ENCODE data around the gene EML6.

EML6 gene

GRCh38 chr2:54725343-54726099 lies 2.1 kb downstream of the EML6 start:
- ChIA-PET POLR2A (ENCODE audit: low non-redundant PET) (no interaction called here), CTCF (interaction anchor here (0.6 kb wide), 1 partner anchor 16 kb away, joined by 4 read pairs; no protein-coding TSS in a partner anchor)
- no peak overlapping the region for H3K27ac ChIP-seq
- no peak for TF ChIP-seq CTCF (conservative IDR thresholded peaks at IDR 0.05; ENCODE audit: low read depth)
- DNase-seq (ENCODE audit: low spot score), result no peak

- CTCF ChIA-PET, result no interaction called here
- no peak overlapping the region for H3K27ac ChIP-seq
- no peak for TF ChIP-seq CTCF (conservative IDR thresholded peaks at IDR 0.05; ENCODE audit: low read depth)
- POLR2A ChIA-PET (ENCODE audit: low non-redundant PET), result no interaction called here
- DNase-seq (ENCODE audit: low spot score), result no peak
Observed at GRCh38 chr2:54726431-54726830, 3.0 kb downstream of the EML6 start.

- DNase-seq (ENCODE audit: low spot score), result no peak
- POLR2A ChIA-PET (ENCODE audit: low non-redundant PET), result no interaction called here
- CTCF ChIA-PET, result no interaction called here
- no peak overlapping the region for H3K27ac ChIP-seq
- no peak for TF ChIP-seq CTCF (conservative IDR thresholded peaks at IDR 0.05; ENCODE audit: low read depth)
Observed at GRCh38 chr2:54726940-54727339, 3.5 kb downstream of the EML6 start.

DNA sequence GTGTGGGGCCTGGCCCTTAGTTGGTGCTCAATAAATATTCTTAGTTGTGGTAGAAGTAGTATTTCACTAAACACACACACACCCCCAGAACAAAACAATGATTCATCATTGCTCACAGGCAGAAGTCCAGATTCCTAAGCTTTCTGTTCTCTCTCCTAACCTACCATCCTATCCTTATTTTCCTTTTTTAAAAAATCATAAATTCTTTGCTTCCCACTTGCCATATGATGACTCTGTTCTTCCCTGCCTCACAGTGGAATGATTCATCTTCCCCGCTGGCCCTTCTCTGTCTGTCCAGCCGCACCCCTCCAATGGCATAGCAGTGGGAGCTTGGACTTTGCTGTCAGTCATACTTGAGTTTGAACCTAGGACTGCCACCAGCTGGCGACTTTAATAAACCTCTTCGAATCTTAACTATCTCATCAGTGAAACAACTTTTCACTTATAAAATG lies 5.2 kb downstream of the EML6 start:
- POLR2A ChIA-PET (ENCODE audit: low non-redundant PET), result no interaction called here
- DNase-seq (ENCODE audit: low spot score), result peak; percentile 74
- peak overlapping the region; percentile 66 for H3K27ac ChIP-seq

GRCh38 chr2:54735636-54736035 lies 12.2 kb downstream of the EML6 start:
- POLR2A ChIA-PET (ENCODE audit: low non-redundant PET), result no interaction called here

More for the DNA sequence above, 5.2 kb downstream of the EML6 start:
- CTCF ChIA-PET, result no interaction called here
- TF ChIP-seq CTCF (conservative IDR thresholded peaks at IDR 0.05; ENCODE audit: low read depth), result no peak

DNA sequence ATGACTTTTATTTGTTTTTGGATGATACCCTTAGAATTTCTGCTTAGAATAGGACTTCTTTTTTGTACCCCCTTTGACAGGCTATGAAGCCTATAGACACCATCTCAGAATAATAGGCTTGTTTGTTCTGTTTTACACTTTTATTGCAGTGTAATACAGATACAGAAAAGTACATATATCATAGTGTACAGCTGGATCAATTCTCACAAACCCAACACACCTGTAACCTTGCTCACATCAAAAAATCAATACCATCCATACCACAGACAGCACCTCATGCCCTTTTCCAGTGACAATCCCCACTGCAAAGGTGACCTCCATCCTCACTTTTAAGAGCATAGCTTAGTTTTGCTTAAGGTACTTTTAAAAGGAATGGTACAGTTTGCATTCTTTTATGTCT lies 14.8 kb downstream of the EML6 start:
- CTCF ChIA-PET, result no interaction called here
- TF ChIP-seq CTCF (conservative IDR thresholded peaks at IDR 0.05; ENCODE audit: low read depth), result no peak
- POLR2A ChIA-PET (ENCODE audit: low non-redundant PET), result no interaction called here
- DNase-seq (ENCODE audit: low spot score), result no peak
- H3K27ac ChIP-seq, result no peak overlapping the region

More at GRCh38 chr2:54735636-54736035, 12.2 kb downstream of the EML6 start:
- no peak for TF ChIP-seq CTCF (conservative IDR thresholded peaks at IDR 0.05; ENCODE audit: low read depth)
- H3K27ac ChIP-seq, result no peak overlapping the region
- CTCF ChIA-PET, result no interaction called here
- no peak for DNase-seq (ENCODE audit: low spot score)

Data from RWPE1 (cell line).